ENCODE measurements around the gene ZMAT5.

The ZMAT5 gene

GRCh38 chr22:29726512-29727130, 40.2 kb downstream of the ZMAT5 start:
- DNase-seq = no peak

DNA sequence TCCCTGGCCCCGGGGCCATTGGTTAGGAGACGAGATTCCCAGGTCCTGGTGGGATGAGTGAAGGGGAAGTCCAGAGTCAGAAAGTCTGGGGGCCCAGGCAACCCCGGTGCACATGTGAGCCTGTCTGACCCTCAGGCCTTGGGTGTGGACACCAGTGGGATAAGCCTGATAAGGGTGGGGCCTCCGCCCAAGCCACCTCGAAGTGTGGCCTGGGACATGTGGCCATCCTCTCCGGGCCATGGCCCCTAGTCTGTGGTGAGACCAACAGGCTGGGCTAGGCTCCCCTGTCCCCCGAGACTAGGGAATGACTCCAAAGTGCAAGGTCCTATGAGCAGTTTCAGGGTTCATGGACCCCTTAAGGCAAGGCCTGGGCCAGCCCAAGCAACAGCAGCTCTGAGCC, 40.7 kb downstream of the ZMAT5 start:
- no peak for DNase-seq

GRCh38 chr22:29724843-29725242, 42.0 kb downstream of the ZMAT5 start:
- DNase-seq = no peak

GRCh38 chr22:29723766-29724165, 43.0 kb downstream of the ZMAT5 start:
- no peak for DNase-seq

- DNase-seq = no peak
Observed at GRCh38 chr22:29722587-29722986, 44.2 kb downstream of the ZMAT5 start.

- no peak for DNase-seq
Observed at GRCh38 chr22:29722151-29722550, 44.7 kb downstream of the ZMAT5 start.

- DNase-seq = no peak
Observed at GRCh38 chr22:29720811-29721323, 45.9 kb downstream of the ZMAT5 start.

- no peak for DNase-seq
Observed at GRCh38 chr22:29719899-29720645, 46.7 kb downstream of the ZMAT5 start, which contains the start of gene CABP7. Gene CABP7, plus strand, starts transcription at chr22:29720003. Its CDS starts 422 bp downstream, at chr22:29720425.

DNA sequence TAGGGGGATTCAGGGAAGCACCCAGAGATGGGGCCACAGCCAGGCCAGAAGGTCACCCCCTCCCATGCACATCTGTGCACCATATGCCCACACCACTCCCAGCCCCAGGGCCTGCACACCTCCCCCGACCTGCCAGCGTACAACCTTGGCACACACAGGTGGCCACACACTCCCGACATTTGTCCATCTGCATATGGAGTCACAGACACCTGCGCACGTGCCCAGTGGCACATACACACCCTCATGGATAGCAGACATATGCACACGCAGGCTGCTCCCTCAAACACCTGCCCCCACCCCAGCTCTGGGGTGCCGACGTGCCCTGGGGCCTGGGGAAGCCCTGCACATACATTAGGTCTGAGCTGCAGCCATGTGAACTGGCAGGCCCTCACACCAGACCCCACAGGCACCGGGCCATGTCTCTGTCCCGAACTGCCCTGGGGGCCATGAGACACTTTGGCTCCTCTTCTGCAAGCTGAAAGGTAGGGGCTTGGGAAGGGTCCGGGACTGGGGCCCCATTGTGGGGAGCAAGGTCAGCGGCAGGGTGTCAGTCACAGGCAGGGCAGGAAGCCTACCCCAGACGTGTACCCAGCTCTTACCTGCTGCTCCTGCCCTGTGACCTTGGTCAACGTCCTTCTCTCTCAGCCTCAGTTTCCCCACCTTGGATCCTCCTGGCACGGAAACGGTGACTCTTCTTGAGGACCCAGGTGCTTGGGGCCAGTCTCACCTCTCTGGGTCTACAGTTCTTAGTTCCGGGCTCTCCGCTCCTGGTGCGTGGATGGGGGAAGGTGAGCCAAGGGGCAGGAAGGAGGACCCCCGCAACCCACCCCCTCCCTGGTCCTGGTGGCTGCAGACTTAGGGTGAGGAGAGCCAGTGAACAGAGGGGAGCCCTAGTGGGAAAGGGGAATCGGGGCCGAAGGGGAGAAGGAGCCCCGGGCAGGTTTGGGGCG, 47.6 kb downstream of the ZMAT5 start:
- DNase-seq = no peak

- peak in 1 of 2 experiments; percentile 76 for DNase-seq
Observed at GRCh38 chr22:29717789-29718188, 49.0 kb downstream of the ZMAT5 start.

GRCh38 chr22:29716814-29717545, 49.8 kb downstream of the ZMAT5 start:
- no peak for DNase-seq

DNA sequence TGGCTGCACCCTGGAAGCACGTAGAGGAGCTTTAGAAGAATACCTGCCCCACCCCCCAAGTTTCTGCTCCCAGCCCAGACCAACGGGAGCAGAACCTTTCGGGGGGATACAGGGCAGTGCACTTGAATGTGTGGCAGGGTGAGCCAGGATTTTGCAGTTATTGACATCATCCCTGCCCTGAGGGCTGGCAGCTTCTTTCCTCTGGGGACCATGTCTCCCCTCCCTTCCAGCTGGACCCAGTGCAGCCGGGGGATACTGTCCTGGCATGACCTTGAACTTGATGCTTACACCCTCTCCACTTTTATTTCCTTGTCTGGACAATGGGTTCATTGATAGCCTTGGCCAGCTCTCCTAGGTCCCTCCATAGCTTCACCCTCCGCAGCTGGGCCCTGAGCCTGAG, 51.1 kb downstream of the ZMAT5 start:
- no peak for DNase-seq

DNA sequence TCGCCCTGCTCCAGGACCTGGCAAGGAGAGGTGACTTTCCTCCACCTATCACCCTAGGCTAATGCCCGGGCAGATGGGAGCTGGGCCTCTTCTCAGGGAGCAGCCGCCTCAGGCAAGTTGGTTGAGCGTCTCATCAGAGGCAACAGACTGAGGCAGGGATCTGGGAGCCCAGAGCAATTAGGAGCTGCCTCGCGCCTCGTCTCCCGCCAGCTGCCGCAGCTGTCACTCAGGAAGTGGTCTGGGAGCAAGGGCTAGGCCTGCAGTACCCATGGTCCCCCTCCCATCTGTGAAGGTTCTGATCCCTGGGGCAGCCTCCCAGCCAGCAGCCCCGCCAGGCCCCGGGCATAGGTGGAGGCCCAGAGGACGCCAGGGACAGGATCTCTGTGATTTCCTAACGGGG, 51.6 kb downstream of the ZMAT5 start:
- peak in 1 of 2 experiments; percentile 45 for DNase-seq

DNA sequence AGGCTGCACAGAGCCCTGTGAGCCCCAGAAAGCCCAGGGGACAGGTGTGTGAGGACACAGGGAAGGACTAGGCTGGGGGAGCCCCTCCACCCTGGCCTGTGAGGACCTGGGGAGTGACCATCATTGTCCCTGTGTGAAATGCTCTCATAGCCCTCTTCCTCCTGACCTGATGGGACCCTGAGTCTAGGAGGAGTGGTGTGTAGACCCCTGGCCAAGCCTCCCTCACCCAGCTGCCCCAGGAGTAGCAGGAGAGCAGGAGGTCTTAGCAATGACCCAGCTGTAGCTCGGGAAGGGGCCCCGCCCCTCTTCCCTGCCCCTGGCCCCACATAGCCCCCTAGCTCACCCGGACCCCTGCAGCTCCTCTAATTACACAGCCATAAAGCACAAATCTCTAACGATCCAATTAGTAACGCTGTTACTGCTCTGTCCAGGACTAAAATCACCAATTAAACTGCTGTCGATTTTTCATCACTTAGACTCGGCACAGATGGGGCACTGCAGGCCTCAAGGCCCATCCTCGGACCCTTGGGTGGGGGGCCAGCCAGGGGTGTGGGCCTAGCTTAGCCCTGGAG, 53.6 kb downstream of the ZMAT5 start:
- DNase-seq = no peak

GRCh38 chr22:29712119-29712518, 54.7 kb downstream of the ZMAT5 start:
- peak in 1 of 2 experiments; percentile 8 for DNase-seq

- DNase-seq = peak in 1 of 2 experiments; percentile 61
Observed at GRCh38 chr22:29710922-29711593, 55.7 kb downstream of the ZMAT5 start.

DNA sequence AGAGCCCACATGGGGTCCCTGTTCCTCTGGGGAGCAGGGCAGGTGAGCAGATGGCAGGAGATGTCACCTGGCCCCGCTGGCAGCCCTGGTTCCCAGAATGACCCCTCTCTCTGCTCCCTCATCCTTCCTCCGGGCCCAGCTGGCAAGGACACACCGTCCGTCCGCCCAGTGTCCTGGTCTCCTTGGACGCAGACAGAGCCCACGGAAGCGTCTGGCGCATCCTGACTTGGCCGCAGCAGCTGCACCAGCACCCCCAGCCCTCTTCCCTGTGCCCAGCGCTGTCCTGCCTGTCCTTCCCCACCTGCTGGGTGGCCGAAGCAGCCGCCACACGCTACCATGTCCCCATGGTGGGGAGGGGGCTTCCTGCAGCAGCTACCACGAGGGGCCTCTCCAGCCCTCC, 56.6 kb downstream of the ZMAT5 start:
- no peak for DNase-seq

GRCh38 chr22:29707471-29707870, 59.3 kb downstream of the ZMAT5 start:
- no peak for DNase-seq

GRCh38 chr22:29707010-29707409, 59.8 kb downstream of the ZMAT5 start:
- DNase-seq = peak; percentile 68 to 81

- peak in 1 of 2 experiments; percentile 40 for DNase-seq
Observed at GRCh38 chr22:29706486-29706885, 60.3 kb downstream of the ZMAT5 start.

GRCh38 chr22:29705651-29706050, 61.2 kb downstream of the ZMAT5 start:
- no peak for DNase-seq
